Inferior parietal cortex (tissue), 1 donor: ENCODE results near the gene BCL2L13.
A peak's percentile ranks its signal among the peaks of the same experiment; 100 is the strongest.

ENCODE experiments used
- DNase-seq: peaks from one replicate; pipeline ENCODE4 v3.0.0-alpha.2; 2016; ENCODE audit errors: extremely low spot score

BCL2L13 gene, protein sequence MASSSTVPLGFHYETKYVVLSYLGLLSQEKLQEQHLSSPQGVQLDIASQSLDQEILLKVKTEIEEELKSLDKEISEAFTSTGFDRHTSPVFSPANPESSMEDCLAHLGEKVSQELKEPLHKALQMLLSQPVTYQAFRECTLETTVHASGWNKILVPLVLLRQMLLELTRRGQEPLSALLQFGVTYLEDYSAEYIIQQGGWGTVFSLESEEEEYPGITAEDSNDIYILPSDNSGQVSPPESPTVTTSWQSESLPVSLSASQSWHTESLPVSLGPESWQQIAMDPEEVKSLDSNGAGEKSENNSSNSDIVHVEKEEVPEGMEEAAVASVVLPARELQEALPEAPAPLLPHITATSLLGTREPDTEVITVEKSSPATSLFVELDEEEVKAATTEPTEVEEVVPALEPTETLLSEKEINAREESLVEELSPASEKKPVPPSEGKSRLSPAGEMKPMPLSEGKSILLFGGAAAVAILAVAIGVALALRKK

DNA sequence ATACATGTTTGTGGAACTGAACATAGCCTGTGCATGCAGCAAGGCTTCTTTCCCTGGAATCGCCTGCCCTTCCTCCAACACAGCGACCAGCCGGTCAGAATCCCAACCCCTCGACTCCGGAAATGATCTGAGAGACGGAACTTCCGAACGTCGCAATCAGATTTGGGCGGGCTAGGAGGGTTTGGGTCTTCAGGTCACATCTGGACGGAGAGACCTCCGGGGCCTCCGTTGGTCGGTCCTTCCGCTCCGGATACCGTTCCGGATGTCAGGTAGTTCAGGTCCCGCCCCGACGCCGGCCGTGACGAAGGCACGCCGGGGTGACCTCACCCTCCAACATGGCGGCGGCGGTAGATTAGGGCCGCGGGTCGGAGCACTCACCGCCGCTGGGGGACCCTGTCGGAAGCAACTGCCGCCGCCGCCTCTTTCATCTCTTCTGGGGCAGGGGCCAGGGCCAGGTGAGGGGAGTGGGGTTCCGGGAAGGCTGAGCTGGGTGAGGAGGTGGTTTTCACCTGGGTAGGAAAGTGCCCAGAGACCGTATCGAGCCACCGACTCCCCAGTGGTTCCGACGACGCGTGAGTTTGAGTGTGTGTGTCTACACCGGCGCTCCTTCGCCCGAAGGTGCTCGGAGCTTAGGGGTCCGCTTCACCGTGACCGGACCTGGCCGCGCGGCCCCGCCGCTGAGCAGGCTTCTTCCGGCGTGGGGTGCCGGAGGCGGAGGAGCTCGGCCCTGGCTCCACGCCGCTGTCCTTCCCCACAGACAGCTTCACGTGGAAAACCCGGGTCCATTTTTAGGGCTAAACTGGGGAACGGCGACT, at the start of gene BCL2L13:
TSS of gene BCL2L13 (plus strand) at position 326 of the 815 bp plus-strand sequence. CDS start 16,955 bp downstream, outside the sequence.
- peak; percentile 92 for DNase-seq

DNA sequence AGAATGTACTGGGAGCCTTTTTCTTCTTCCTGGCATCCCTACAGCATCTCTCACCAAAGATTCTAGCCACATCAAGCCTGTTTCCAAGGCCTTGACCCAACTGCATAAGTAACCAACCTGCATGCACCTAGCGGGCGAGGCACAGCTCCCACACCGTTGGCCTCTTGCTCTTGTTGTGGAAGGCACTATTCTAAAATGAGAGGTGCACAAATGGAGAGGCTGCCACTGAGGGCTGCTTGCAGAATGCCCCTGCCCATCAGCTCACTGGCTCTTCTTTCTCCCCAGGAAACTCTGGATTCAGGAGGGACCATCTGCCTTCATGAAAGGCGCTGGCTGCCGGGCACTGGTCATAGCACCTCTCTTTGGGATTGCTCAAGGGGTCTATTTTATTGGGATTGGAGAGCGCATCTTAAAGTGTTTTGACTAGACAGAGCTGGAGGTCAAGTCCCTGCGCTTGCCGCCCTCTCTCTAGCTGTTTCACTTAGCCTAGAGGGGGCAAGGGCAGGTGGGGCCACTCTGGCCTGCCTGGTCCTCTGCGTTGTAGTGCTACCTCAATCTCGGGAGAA, 48.7 kb upstream of the BCL2L13 start:
- no peak for DNase-seq

DNA sequence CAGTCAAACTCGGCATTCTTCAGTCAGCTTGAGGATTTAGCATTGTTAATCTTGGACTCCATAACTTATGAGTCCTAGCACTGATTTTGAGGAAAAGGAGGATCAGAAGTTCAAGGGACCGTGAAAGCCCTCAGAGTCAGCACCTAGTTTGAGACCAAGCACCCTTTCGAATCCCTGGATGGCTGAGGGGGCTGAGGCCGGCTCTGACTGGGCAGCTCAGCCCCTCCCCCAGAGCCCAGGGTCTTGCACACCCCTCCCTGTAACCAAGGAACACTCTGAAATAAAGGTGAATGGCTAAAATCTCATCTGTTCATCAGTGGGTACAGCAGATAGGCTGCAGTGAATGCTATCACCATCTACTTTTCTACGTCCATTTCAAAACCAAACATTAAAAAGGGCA, 48.0 kb upstream of the BCL2L13 start:
- DNase-seq: no peak

DNA sequence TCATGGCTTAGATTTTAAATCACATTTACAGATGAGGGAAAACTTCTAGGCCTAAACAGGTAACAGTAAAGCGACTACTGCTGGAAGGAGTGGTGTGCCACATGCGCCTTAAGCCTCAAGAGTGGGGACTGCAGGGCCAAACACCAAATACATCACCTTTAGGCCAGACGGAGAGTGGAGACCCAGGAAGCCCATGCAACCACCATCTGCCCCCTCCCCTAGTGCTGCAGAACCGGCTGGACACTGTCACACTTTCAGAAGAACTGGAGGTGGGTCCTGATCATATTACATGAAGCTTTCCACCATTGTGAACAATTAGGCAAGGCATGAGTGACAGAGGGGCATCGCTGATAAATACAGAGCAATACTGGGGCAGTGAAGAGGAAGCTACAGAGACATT, 46.4 kb upstream of the BCL2L13 start:
- DNase-seq: no peak

DNA sequence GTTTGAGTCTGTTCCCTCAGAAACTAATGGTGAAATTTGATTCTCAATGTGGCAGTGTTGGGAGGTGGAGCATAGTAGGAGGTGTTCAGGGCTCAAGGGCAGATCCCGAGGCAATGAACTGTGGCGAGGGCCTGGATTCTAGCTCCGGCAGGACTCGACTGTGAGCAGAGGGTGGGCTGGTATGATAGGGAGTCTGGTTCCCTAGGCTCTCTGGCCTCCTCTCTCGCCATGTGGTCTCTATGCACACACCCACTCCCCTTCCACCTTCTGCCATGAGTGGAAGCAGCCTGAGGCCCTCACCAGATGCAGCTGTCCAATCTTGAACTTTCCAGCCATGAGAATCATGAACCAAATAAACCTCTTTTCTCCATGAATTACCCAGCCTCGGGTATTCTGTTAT, 42.3 kb upstream of the BCL2L13 start:
- no peak for DNase-seq

DNA sequence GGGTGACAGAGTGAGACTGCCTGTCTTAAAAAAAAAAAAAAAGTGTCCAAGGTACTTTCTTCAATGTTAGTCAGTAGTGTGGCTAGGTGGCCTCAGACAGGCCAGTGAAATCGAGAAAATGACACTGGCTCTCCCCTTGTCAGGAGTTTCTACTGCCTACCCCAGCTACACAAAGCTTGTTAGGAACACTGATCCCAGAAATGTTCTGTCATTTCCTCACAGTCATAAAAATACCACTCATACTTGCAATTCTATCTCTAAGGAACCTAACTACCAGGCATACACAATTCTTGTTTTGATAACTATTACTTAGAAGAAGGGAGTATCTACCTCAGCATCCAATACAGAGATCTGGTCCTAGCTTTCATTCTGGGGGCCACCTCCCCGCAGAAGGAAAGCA, 41.3 kb upstream of the BCL2L13 start:
- no peak for DNase-seq

DNA sequence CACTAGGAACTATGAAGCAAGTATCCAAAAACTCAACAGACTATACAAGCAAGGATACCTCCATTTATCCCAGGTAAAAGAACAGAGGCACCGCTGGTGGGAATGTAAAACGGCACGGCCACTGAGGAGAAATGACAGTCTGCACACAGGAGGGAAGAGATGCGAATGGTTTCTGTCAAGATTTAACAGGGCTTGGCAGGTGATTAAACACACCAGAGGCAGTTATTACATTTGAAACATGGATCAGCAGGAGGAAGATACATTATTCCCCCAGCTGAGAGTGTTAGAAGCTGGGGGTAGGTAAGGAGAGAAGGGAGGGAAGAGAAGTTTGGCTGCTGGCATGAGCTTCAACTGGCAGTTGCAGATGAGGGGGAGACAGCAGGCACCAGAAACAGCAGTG, 40.2 kb upstream of the BCL2L13 start:
- DNase-seq: no peak

DNA sequence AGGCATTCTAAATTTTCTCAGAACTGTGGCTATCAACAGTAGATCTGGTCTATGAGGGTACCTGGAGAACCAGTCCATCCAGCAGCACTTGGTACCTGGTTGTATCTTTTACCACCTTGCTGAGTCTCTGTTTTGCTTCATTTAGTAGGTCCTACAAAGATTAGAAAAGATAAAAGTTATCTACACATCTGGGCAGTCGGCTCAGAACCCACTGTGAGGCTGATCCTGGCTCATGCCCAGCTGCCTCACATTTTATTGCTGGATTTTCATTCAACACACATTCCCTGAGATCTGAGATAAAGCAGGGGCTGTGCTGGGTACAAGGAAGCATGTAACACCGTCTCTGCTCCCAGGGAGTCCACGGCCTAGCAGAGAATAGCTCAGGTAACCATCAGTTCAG, 37.5 kb upstream of the BCL2L13 start:
- no peak for DNase-seq

DNA sequence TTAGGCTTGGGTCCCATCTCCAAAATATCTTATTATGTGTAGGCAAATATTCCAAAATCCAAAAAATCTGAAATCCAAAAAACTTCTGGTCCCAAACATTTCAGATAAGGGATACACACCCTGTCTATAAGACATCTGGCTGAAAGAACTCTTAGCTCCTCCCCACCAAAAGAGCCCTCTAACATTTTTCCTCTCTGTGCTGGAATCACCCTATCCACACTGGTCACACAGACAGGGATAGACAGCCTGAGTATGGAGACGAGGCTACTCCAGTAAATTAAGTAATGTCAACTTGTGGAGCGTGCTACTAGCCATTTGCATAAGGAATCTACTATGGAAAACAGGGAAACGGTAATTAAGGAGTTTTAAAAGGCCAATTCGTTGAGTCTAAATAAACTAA, 34.9 kb upstream of the BCL2L13 start:
- DNase-seq: no peak

DNA sequence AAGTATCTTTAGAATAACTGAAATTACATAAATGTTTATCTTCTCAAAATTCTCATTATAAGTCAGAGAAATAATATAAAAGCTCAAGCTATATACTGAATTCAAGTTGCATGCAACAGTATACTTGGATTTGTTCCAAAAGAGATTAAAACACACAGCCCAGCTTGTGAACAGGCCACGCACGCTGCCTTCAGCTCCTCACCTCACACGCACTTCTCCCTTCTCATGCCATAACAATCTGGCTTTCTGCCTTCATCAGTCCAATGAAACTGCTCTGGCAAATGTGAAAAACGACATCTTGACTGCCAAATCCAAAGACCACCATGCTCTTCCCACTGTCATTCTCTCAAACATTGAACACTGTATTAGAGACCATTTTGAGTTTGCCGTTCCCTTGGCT, 32.1 kb upstream of the BCL2L13 start:
- no peak for DNase-seq

DNA sequence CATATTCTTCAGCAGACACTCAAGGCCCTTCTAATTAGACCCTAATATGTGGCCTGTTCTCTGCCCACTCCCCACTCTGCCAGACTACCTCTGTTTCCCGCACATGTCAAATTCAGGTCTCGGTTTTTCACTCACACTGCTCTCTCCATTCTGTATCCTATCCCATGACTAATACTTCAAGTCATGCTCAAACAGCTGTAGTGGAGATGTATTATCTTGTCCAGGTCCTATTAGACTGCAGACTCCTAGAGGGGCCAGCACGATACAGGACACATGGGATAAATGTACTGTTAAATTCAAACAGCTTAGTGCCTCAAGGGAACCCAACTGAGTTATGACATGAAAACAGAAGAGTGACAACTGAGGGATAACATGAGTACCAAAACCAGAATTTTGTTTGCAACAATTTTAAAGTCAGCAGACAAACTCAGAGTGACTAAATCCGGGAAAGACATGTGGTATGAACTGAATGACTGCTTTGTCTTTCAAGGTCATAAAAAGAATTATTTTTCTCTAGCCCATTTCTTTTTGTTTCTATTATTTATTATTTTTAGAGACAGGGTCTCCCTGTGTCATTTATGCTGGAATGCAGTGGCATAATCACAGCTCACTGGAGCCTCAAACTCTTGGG, 30.6 kb upstream of the BCL2L13 start:
- no peak for DNase-seq

DNA sequence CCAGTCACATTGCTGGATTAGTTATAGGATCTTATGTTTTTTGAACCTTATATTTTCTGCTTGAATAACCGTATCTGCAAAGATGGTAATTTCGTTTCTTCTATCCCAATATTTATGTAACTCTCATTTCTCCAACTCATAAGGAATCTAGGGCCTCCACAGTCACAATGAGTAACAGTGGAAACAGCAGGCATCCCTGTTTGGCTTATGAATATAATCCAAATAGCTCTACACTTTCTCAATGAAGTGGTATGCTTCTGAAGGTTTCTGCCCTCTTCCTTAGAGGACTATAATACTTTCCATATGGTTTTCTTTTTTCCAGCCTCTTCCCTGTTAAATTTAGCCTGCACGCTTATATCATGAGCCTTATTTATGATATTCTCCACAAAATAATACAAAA, 26.5 kb upstream of the BCL2L13 start:
- no peak for DNase-seq

DNA sequence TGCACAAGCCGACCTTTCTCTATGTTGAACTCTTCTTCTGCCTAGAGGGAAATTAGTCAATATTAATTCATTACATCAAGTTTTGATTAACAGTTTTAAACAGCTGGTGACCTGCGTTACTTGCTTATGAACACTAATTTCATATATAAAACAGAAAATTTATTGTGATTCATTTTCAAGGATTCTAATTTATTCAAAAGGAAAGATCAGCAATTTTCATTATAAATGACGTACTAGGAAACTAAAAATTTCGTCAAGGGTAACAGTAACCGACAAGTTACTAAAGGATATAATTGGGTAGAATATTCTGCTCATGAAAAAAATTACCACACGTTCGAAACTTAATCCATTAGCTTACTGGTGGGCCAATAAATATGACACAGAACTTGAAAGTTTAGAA, 25.3 kb upstream of the BCL2L13 start:
- DNase-seq: no peak

DNA sequence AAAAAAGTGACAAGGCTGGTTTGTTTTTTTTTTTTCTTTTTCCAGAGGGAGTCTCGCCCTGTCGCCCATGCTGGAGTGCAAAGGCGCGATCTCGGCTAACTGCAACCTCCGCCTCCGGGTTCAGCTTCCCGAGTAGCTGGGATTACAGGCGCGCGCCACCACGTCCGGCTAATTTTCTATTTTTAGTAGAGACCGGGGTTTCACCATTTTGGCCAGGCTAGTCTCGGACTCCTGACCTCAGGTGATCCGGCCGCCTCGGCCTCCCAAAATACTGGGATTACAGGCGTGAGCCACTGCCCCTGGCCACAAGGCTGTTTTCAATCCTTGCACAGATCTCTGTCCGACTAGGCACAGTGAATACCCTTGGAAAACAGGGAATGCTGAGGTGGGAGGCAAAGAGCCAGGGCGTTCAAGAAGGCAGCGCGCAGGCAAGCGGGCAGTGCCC, 10.6 kb upstream of the BCL2L13 start:
- no peak for DNase-seq

DNA sequence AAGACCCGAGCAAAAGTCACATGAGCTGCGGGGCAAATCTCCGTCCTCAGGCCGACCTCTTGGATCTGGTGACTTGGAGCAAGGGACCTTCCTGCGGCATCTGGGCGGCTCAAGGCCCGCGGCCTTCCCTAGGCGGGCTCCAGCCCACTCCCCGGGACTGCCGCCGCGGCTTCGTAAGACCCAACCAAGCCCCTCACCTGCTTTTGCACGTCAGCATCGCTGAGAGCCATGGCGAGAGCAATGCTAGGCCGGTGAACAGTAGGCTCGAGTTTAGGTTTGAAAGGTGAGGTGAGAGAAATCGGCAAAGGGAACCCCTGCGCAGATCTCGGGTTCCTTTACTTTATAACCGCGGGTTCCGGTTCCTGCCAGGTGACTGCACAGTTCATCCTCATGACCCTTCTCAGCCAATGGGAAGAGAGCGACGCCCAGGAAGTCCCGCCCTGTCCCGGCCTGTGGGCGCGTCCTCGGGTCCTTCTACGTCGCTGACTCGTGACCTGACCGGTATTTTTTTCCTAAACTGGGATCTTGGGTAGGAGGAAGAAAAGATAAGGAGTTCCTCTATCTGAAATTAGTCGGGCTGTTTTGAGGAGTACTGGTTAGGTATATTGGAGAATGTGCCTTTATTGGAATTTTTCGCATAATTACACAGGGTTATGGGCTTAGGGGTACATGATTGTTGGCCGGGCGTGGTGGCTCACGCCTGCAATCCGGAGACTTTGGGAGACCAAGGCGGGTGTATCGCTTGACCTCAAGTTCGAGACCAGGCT, 10.0 kb upstream of the BCL2L13 start, which contains the start of gene ATP6V1E1:
TSS of gene ATP6V1E1 (minus strand) at position 344 of the 767 bp plus-strand sequence. CDS start at position 230, 114 bp downstream.
- peak; percentile 98 for DNase-seq

DNA sequence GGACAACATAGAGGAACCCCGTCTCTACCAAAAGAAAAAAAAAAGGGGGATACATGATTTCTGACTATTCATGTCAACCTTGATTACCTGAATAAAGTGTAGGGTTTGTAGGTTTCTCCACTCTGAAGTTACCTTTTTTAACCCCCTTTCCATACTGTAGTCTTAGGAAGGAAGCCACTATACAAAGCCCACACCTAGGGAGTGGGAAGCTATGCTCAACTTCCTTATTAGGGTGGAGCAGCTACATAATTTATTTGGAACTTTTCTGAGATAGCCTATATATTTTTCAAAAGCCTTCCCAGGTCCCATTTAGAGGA, 9.4 kb upstream of the BCL2L13 start:
- DNase-seq: no peak

DNA sequence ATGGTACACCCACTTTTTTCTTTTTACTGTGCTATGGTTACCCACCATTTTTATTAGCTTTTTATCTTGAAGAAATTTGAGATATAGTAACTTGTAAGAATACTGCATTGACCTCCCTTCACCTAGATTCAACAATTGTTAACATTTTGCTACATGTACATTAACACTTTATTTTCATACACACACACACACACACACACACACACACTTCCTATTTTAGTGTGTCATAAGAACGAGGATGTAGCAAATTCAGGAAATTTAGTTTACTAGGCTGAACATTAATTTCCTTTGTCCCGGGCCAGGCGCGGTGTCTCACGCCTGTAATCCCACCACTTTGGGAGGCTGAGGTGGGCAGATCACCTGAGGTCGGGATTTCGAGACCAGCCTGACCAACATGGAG, 8.9 kb upstream of the BCL2L13 start:
- no peak for DNase-seq

DNA sequence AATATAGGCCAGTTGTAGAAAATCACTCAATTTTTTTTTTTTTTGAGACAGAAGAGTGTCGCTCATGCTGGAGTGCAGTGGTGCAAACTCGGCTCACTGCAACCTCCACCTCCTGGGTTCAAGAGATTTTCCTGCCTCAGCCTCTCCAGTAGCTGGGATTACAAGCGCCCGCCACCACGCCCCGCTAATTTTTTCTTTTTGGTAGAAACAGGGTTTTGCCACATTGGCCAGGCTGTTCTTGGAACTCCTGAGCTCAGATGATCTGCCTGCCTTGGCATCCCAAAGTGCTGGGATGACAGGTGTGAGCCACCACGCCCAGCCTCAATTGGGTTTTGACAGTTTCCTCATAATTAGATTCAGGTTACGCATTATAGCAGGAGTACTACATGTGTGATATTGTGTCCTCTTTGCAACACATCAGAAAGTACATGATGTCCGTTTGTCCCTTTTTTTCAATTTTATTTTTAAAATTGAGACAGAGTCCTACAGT, 7.4 kb upstream of the BCL2L13 start:
- DNase-seq: no peak

DNA sequence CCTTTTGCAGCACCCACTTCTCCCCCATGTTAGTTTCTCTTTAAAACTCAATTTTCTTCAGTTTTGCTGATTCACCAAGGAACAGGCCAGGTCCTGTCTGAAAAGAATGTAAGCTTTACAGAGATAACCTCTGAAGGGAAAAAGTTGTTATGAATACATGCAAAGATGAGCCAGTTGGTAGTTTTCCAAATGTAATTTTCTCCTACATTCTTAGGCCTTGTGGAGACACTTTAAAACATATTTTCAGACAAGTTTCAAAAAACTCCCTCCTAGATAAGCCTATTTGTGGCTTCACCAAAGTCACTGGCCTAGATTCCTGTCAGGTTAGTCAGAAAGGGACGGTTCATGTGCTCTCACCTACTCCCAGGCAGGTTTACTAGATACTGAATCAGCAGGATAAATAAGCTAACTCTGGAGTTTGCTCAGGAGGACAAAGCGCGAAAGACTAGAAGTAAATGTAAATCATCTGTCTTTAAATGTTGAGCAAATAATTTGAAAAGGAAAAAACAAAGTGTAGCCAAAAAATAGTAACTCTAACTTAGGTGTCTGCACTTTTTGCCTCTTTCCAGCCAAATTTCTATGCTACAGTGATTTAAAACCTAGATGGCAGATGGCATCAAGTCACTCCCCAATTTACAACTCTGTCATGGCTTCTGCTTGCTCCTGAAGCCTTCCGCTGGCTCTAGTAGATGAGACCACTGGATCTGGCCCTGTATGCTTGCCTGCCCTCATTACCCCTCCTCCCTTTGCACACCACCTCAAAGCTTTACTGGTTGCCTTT, 5.2 kb upstream of the BCL2L13 start:
- no peak for DNase-seq

DNA sequence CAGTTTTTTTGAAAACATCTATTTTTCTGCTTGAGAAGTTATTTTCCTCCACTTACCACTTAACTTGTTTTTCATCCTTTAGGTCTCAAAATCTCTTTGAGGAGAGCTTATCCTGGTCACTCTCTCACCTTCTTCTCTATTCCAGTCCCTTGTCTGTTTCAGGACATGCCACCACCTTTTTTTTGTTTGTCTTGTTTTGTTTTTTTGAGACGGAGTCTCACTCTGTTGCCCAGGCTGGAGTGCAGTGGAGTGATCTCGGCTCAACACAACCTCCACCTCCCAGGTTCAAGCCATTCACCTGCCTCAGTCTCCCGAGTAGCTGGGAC, 4.6 kb upstream of the BCL2L13 start:
- no peak for DNase-seq
